Astrocyte of the spinal cord (primary cell): ENCODE results near the gene ZNF785.

ENCODE experiments used
- DNase-seq: peaks from one replicate; pipeline ENCODE4 v3.0.0; 2011; ENCODE audit warnings: low read depth, low spot score
- H3K4me3 ChIP-seq: 2 replicates; pipeline ENCODE4 v1.5.1; 2011; ENCODE audit warnings: low read depth, mild to moderate bottlenecking, low read length, moderate library complexity
- in situ Hi-C: cut with HindIII; loops from 2 replicates; pipeline ENCODE4 v1.10.0; 2017; ENCODE audit warnings: low sequenced_read_pairs
- TF ChIP-seq, protein P1 (sequence below): IDR thresholded peaks from 2 replicates; pipeline ENCODE4 v1.5.1; 2012; ENCODE audit warnings: low read depth, mild to moderate bottlenecking, low read length, inconsistent platforms

The ZNF785 gene

DNA sequence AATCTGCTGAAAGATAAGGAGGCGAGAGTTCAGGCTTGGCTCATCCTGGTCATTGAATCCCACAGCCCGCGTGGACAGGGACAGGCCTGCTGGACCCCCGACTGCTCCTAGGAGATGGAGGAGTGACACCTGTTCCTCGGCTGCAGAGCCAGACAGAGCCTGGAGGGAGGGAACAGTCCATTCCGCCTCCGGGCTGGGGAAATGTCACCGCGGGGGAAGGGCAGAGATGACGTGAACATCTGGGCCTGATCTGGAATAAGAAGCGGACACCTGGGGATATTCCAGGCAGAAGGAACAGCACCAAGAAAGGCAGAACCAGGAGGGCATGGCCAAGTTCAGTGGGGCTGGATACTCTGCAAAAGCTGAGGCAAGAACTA, 52.4 kb downstream of the ZNF785 start:
- TF ChIP-seq, protein P1, sequence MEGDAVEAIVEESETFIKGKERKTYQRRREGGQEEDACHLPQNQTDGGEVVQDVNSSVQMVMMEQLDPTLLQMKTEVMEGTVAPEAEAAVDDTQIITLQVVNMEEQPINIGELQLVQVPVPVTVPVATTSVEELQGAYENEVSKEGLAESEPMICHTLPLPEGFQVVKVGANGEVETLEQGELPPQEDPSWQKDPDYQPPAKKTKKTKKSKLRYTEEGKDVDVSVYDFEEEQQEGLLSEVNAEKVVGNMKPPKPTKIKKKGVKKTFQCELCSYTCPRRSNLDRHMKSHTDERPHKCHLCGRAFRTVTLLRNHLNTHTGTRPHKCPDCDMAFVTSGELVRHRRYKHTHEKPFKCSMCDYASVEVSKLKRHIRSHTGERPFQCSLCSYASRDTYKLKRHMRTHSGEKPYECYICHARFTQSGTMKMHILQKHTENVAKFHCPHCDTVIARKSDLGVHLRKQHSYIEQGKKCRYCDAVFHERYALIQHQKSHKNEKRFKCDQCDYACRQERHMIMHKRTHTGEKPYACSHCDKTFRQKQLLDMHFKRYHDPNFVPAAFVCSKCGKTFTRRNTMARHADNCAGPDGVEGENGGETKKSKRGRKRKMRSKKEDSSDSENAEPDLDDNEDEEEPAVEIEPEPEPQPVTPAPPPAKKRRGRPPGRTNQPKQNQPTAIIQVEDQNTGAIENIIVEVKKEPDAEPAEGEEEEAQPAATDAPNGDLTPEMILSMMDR, result no peak
- DNase-seq, result no peak
- no peak overlapping the region for H3K4me3 ChIP-seq
- in situ Hi-C loops, result no loop called here

DNA sequence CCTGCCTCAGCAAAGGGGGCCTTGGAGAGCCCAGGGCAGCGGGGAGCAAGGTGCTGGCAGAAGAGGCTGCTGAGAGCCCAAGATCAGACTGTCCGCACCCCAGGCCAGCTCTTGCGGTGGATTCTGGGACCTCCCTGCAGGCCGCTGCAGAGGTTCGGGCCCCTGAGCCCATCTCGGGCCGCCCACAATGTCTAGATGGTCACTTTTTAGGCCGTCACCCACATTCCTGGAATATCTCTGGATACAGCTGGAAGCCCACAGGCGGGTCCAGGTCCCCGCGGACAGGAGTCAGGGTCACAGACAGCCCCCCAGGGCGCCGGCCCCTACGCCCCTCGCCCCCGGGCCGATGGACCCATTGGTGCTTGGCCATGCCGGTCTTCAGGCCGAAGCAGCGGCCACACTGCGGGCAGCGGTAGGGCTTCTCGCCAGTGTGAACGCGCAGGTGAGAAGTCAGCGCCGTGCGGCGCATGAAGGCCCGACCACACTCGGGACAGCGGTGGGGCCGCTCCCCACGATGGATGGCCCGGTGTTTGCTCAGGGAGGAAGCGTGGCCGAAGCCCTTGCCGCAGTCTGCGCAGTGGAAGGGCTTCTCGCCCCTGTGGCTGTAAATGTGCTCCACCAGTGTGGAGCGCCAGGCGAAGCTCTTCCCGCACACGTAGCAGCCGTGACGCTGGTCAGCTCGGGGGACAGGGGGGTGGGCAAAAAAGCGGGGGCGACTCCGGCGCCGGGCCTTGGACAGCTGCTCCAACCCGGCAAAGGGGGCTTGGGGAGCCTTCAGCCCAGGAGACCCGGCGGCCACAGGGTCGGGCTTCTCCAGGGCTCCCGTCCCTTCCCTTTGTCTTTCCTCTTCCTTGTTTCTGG, 53.0 kb downstream of the ZNF785 start:
- TF ChIP-seq, protein P1, result no peak
- no peak for DNase-seq
- in situ Hi-C loops, result no loop called here
- H3K4me3 ChIP-seq, result no peak overlapping the region
